ENCODE results near the gene LLGL1.

- TF ChIP-seq EZH2 (IDR thresholded peaks at IDR 0.05; ENCODE audit: borderline replicate concordance, low read length) (no peak), CTCF (IDR thresholded peaks at IDR 0.05; ENCODE audit: low read length) (no peak)
Measured at GRCh38 chr17:18262641-18263040, 37.2 kb downstream of the LLGL1 start.
